ENCODE data around the gene ACTMAP.

The ACTMAP gene

GRCh38 chr19:40695881-40696280, 54.4 kb downstream of the ACTMAP start:
- TF ChIP-seq, protein P1, sequence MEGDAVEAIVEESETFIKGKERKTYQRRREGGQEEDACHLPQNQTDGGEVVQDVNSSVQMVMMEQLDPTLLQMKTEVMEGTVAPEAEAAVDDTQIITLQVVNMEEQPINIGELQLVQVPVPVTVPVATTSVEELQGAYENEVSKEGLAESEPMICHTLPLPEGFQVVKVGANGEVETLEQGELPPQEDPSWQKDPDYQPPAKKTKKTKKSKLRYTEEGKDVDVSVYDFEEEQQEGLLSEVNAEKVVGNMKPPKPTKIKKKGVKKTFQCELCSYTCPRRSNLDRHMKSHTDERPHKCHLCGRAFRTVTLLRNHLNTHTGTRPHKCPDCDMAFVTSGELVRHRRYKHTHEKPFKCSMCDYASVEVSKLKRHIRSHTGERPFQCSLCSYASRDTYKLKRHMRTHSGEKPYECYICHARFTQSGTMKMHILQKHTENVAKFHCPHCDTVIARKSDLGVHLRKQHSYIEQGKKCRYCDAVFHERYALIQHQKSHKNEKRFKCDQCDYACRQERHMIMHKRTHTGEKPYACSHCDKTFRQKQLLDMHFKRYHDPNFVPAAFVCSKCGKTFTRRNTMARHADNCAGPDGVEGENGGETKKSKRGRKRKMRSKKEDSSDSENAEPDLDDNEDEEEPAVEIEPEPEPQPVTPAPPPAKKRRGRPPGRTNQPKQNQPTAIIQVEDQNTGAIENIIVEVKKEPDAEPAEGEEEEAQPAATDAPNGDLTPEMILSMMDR (IDR thresholded peaks at IDR 0.05; ENCODE audit: low read depth, low read length), result no peak
- no peak overlapping the region for H3K4me3 ChIP-seq (ENCODE audit: low read depth, low read length)

DNA sequence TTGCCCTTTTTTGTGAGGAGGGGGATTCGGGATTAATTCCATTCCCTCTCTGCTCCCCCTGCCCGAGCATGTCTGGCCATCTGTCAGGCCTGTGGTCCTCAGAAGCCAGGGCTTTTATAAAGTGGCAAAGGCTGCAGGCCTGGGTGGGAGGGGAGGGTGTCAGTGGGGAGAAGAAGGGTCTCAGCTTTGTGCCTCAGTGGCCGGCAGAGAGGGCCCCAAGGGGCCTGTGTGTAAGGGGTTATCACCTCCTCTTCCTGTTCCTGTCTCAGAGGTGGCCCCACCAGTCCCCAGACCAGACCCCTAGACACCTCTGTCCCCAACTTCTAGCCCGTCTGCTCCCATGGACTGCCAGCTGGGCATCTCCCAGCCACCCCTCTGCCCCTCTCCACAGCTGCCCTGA, 56.4 kb downstream of the ACTMAP start:
- TF ChIP-seq, protein P1 (IDR thresholded peaks at IDR 0.05; ENCODE audit: low read depth, low read length), result no peak

GRCh38 chr19:40693150-40693788, 57.0 kb downstream of the ACTMAP start:
- no peak overlapping the region for H3K4me3 ChIP-seq (ENCODE audit: low read depth, low read length)
- TF ChIP-seq, protein P1 (IDR thresholded peaks at IDR 0.05; ENCODE audit: low read depth, low read length), result no peak

More for the DNA sequence above, 56.4 kb downstream of the ACTMAP start:
- no peak overlapping the region for H3K4me3 ChIP-seq (ENCODE audit: low read depth, low read length)

GRCh38 chr19:40692212-40692551, 58.1 kb downstream of the ACTMAP start:
- TF ChIP-seq, protein P1 (IDR thresholded peaks at IDR 0.05; ENCODE audit: low read depth, low read length), result no peak

GRCh38 chr19:40691421-40692211, 58.7 kb downstream of the ACTMAP start:
- no peak overlapping the region for H3K4me3 ChIP-seq (ENCODE audit: low read depth, low read length)

More at GRCh38 chr19:40692212-40692551, 58.1 kb downstream of the ACTMAP start:
- H3K4me3 ChIP-seq (ENCODE audit: low read depth, low read length), result no peak overlapping the region

More at GRCh38 chr19:40691421-40692211, 58.7 kb downstream of the ACTMAP start:
- TF ChIP-seq, protein P1 (IDR thresholded peaks at IDR 0.05; ENCODE audit: low read depth, low read length), result no peak
